ENCODE data around the gene SLC6A7.
"Not testable (repeated sequence)": the region's sequence is repeated elsewhere in the genome, so short reads cannot be mapped to it uniquely, and the experiment has no call there.

The SLC6A7 gene

GRCh38 chr5:150244209-150244608 lies 54.3 kb downstream of the SLC6A7 start:
- no peak for DNase-seq

GRCh38 chr5:150245111-150245789 lies 55.4 kb downstream of the SLC6A7 start:
- no peak for DNase-seq

DNA sequence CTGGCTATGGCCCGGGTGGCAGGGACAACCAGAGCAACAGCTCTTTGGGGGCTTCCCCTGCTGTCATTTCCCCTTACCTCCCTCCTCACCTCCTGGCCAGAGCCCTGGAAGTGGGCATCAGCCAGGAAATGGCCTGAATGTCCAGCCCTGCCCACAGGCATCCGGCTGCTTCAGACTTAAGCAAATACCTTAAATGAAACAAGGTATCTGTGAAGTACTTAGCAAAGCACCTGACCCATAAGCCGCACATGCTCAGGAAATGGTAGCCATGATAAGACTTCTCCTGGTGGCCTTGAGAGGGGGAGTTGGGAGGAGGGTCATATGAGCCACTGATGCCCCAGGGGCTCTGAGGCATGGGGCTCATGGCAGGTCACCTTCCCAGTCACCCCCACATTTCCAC lies 55.9 kb downstream of the SLC6A7 start:
- no peak for DNase-seq

GRCh38 chr5:150246429-150246828 lies 56.6 kb downstream of the SLC6A7 start:
- DNase-seq, result no peak

GRCh38 chr5:150246835-150247234 lies 57.0 kb downstream of the SLC6A7 start:
- DNase-seq, result no peak

DNA sequence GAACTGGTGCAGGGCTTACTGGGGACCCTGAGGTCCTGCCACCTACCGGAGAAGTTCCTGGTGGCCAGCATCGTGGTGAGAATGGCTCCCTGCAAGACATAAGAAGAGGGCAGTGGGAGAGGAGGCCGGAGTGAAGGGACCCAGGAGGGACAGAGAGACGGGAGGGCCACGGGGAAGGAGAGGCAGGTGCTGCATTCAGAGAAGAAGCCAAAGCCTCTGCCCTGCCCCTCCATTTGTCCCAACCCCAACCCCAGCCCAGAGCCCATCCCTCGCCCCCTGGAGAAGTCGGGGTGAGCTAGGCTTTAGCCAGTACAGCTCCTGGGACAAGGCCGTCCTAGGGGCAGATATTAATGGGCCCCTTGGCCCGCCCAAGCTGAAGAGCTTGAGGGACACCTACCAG lies 57.9 kb downstream of the SLC6A7 start:
- DNase-seq, result no peak

- not testable (repeated sequence) for DNase-seq
Measured at GRCh38 chr5:150248493-150248892, 58.6 kb downstream of the SLC6A7 start.

DNA sequence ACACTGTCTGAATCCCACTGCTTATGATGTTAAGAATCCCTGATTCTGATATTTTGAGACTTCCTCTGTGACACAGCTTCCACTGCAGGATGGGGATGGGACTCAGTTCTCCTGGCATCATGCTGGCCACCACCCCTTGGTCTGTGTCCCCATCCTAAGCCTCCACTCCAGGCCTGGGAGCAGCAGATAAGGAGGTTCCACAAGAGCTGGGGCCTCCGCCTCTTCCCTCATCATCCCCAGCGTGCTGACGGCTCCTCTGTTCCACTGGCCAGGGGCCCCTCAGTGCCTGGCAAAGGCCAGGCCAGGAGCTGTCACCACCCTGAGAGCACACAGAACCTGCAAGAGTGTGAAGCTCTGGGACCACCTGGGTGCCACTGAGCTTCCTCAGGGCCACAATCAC lies 59.1 kb downstream of the SLC6A7 start:
- no peak for DNase-seq

DNA sequence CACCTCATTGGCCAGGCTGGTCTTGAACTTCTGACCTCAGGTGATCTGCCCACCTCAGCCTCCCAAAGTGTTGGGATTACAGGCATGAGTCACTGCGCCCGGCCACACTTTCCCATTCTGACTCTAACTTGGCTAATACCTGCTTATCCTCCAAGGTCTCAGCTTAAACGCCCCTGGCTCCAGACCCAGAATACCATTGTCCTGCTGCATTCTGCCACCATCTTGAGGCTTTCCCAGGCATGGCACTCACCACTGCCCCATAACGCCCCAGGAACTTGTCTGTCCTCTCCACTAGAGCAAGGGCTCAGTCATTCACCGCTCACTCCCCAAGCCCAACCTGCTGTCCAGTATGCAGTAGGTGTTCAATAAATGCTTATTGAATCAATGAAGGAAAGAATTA lies 59.9 kb downstream of the SLC6A7 start:
- DNase-seq, result no peak

GRCh38 chr5:150251504-150251903 lies 61.6 kb downstream of the SLC6A7 start:
- DNase-seq, result no peak

DNA sequence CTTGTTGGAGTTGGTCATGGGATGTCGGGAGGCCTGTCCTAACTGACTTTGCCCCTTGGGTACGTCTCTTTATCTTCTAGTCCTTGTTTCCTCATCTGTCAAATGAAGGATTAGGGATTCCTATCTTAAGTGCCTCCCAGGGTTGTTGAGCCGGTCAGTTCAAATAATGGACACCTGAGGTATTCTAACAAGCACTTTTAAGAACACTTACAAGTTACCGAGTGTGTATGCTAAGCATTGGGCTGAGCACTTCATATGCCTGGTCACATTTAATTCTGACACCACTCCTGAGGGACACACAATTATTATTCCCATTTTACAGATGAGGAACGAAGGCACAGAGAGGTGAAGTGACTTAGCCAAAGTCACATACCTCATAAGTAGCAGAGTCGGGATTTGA lies 62.6 kb downstream of the SLC6A7 start:
- DNase-seq, result no peak

GRCh38 chr5:150253416-150254208 lies 63.8 kb downstream of the SLC6A7 start:
- no peak for DNase-seq

DNA sequence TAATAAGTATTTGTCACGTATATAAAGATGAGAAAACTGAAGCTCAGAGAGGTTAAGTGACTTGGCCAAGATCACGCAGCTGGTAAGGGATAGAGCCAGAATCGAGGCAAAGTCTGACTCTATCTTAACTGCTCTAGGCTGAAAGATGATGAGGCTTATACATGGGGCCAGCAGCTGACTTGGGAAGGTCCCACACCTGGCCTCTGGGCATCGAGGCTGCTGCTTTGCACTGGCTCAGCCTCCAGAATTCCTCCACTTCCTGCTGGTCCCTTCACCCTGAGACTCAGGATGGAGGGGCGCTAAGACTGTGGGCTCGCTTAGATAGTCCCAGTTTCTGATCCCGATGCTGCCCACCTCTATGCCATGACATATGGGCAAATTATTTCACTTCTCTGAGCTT lies 64.5 kb downstream of the SLC6A7 start:
- DNase-seq, result no peak

DNA sequence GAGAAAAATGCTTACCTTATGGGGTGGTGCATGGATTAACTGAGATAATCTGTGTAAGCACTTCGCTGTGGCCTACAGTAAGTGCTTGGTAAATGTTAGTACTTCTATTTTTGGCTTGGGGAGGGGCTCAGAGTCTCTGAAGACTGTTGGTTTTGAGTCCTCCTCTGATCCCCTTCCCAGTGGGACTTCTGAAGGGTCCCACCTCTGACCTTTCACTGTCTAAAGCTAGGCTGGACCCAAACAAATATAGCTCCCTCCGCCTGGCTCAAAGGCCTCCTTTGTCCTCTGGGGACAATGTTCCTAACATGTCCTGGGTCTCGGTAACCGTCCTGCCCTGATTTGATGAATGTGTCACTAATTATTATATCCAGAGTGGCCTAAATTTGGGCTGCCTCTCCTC lies 64.9 kb downstream of the SLC6A7 start:
- DNase-seq, result no peak

DNA sequence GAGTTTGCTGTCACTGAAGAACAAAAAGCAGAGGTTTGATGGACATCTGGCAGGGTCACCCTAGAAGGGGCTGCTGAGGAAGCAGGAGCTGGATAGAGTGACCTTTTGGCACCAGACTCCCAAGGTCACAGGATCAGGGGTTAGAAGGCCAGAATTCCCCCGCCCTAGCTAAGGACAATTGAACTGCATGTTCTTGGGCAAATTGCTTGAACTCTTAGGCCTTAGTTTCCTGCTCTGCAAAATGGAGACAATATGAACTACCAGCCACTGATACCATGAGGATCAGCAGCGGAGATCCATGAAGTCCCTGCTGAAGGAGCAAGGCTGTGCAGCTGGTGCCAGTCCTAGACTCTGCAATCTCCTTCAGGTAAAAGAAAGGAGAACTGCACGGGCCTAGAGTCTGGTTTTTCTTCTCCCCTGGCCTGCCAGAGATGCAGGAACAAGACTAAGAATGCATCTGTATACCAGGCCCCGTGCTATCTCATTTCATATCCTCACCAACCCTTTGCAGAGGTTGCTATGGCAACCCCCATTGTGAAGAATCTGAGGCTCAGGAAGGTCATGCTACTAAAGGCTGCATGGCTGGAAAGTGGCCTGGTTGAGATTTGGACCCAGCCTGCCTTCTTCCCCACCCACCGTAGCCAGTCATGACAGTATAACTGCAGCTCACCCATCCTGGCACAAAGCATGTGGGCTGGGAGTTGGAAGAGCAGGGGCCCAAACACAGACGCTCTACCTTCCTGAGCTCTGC lies 66.0 kb downstream of the SLC6A7 start:
- DNase-seq, result no peak

- no peak for DNase-seq
Measured at GRCh38 chr5:150256410-150257064, 66.7 kb downstream of the SLC6A7 start.

- DNase-seq, result no peak
Measured at GRCh38 chr5:150257424-150257823, 67.6 kb downstream of the SLC6A7 start.

- DNase-seq, result no peak
Measured at GRCh38 chr5:150258130-150258529, 68.3 kb downstream of the SLC6A7 start.
